Prostate gland (tissue), 2 donors: ENCODE results near the gene GNB1. TPM values are rescaled to one million over a fixed set of nuclear protein-coding genes. Genes with fewer than 3 reads are reported as not detected.

Experiments
- DNase-seq: peaks from one replicate; pipeline ENCODE4 v3.0.0-alpha.2; 2019; ENCODE audit warnings: low spot score
- H3K27ac ChIP-seq, 2 donors: fragments of 200-600 bp; sonication (generic); 2 replicates each; pipeline ENCODE4 v1.5.1; 2017 to 2019
- H3K27me3 ChIP-seq: fragments of 200-600 bp; sonication (generic); replicated peaks from 2 replicates; pipeline ENCODE4 v1.5.1; 2019; ENCODE audit not compliant: insufficient read depth
- H3K36me3 ChIP-seq, 2 donors: fragments of 200-600 bp; sonication (generic); 1 replicate in 1 of 2; 2 replicates in 1 of 2; pipeline versions ENCODE4 v1.5.1 to v1.8.1; 2017 to 2019
- H3K4me1 ChIP-seq: fragments of 200-600 bp; sonication (generic); replicated peaks from 2 replicates; pipeline ENCODE4 v1.5.1; 2019
- H3K4me3 ChIP-seq, 2 donors: fragments of 200-600 bp; sonication (generic); 2 replicates each; pipeline ENCODE4 v1.5.1; 2017 to 2019
- H3K9me3 ChIP-seq: fragments of 200-600 bp; sonication (generic); 2 replicates; pipeline ENCODE4 v1.5.1; 2017
- CTCF ChIP-seq, 4 experiments: fragments of 200-600 bp in 2 of 4; fragments of 450-650 bp in 2 of 4; sonication (generic) in 2 of 4; IDR thresholded peaks; 1 replicate in 3 of 4; 2 replicates in 1 of 4; pipeline ENCODE4 v1.5.1; 2016 to 2019; ENCODE audit warnings: antibody characterized with exemption in 4 of 4, mild to moderate bottlenecking in 2 of 4, moderate library complexity in 2 of 4
- POLR2A ChIP-seq: fragments of 450-650 bp; IDR thresholded peaks from one replicate; pipeline ENCODE4 v1.6.1; 2016; ENCODE audit warnings: antibody characterized with exemption, mild to moderate bottlenecking
- POLR2AphosphoS5 ChIP-seq: sonication (generic); formaldehyde crosslinking; IDR thresholded peaks from one replicate; pipeline ENCODE4 v1.6.1; 2017; ENCODE audit warnings: antibody characterized with exemption
- WGBS: methylation state at CpG from one replicate; pipeline ENCODE4 v1.1.5; 2018; 5-methylcytosine and 5-hydroxymethylcytosine counted together
- intact Hi-C: fragments of 100-400 bp; cut with DNase I; formaldehyde crosslinking; loops from one replicate; pipeline ENCODE4 v1.14.2; 2022
- total RNA-seq, 2 donors: library from RNA; depleted of rRNA; stranded (reverse); fragments of >200 nt; gene quantifications; one replicate each; pipeline ENCODE4 v1.1.0, GENCODE V29; 2016

Gene GNB1
- total RNA-seq, 2 donors from 2014 or later = 163 to 233 TPM

DNA sequence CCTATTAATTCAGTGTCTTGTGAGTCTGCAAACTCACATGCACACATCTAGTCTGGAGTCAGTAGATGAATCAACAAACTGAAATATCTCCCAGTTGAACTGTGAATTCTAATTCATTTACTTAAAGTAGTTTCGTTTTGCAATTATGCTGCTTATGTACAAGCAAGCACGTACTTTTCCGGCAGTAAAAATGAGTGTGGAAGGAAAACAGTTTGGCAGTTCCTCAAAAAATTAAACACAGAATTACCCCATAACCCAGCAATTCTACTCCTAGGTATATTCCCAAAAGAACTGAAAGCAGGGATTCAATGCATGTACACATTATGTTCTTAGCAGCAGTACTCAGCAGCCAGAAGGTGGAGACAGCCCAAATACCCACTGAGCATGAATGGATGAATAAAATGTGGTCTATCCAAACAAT lies 49.3 kb downstream of the GNB1 start:
- Histone ChIP-seq H3K4me3 (no peak overlapping the region), H3K27ac (peak overlapping the region; percentile 41 to 42)

GRCh38 chr1:1839311-1839965 lies 51.4 kb downstream of the GNB1 start:
- no peak for DNase-seq
- WGBS = 91% methylated on average over 10 of the region's 10 CpGs
- H3K9me3 ChIP-seq = no peaks in the 10 kb centered on the region
- intact Hi-C loops = no loop called here
- no peak overlapping the region for H3K4me3 ChIP-seq
- no peaks in the 10 kb centered on the region for H3K27me3 ChIP-seq
- TF ChIP-seq POLR2AphosphoS5 = no peak
- no peak for TF ChIP-seq POLR2A
- TF ChIP-seq CTCF (IDR thresholded peaks at IDR 0.05) = no peak
- peaks cover 5% of the 10 kb centered on the region for H3K4me1 ChIP-seq
- H3K36me3 ChIP-seq = no peaks in the 10 kb centered on the region
- H3K27ac ChIP-seq = no peak overlapping the region

More for the DNA sequence above, 49.3 kb downstream of the GNB1 start:
- 7% methylated on average over 3 of the region's 3 CpGs for WGBS
- Histone ChIP-seq H3K9me3 (no peaks in the 10 kb centered on the region), H3K36me3 (no peaks in the 10 kb centered on the region), H3K27me3 (no peaks in the 10 kb centered on the region), H3K4me1 (peaks cover 5% of the 10 kb centered on the region)
- TF ChIP-seq POLR2A (no peak), POLR2AphosphoS5 (peak; percentile 38), CTCF (IDR thresholded peaks at IDR 0.05) (peak in 1 of 4 experiments; percentile 7)
- no peak for DNase-seq
- intact Hi-C loops = no loop called here

- 98% methylated on average over 8 of the region's 8 CpGs for WGBS
- DNase-seq = no peak
- Histone ChIP-seq H3K36me3 (no peaks in the 10 kb centered on the region), H3K4me1 (peaks cover 17% of the 10 kb centered on the region), H3K27me3 (no peaks in the 10 kb centered on the region), H3K9me3 (no peaks in the 10 kb centered on the region), H3K27ac (no peak overlapping the region), H3K4me3 (no peak overlapping the region)
- TF ChIP-seq POLR2A (no peak), CTCF (IDR thresholded peaks at IDR 0.05) (no peak), POLR2AphosphoS5 (no peak)
- intact Hi-C loops = no loop called here
Observed at GRCh38 chr1:1836119-1836518, 54.8 kb downstream of the GNB1 start.

GRCh38 chr1:1835546-1835945 lies 55.3 kb downstream of the GNB1 start:
- peak; percentile 81 for TF ChIP-seq POLR2AphosphoS5
- no peak for TF ChIP-seq CTCF (IDR thresholded peaks at IDR 0.05)
- no peaks in the 10 kb centered on the region for H3K9me3 ChIP-seq
- WGBS = 45% methylated on average over 3 of the region's 3 CpGs
- peaks cover 15% of the 10 kb centered on the region for H3K4me1 ChIP-seq
- intact Hi-C loops = no loop called here
- H3K27ac ChIP-seq = no peak overlapping the region
- no peaks in the 10 kb centered on the region for H3K36me3 ChIP-seq
- DNase-seq = peak; percentile 70
- H3K27me3 ChIP-seq = no peaks in the 10 kb centered on the region
- H3K4me3 ChIP-seq = no peak overlapping the region

DNA sequence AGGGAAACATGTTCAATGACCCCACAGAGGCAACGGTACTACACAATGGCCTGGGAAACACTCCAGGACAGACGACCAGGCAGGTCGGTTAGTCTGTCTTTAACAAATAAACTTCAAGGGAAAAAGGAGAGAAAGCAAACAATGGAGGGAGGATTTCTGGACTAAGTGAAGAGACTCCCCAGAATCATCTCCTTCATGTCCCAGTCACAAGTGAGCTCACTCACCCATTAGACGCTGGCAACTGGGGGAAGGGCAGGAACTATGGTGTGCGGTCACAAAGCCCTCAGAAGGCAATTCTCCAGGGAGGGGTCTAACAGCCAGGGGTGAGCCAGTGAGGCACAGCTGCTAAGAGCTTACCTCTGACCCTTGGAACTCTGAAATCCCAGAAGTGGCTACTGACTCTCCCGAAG lies 57.0 kb downstream of the GNB1 start:
- no peaks in the 10 kb centered on the region for H3K27me3 ChIP-seq
- TF ChIP-seq POLR2A (no peak), CTCF (IDR thresholded peaks at IDR 0.05) (no peak), POLR2AphosphoS5 (no peak)
- H3K36me3 ChIP-seq = no peaks in the 10 kb centered on the region
- no peak for DNase-seq
- H3K27ac ChIP-seq = peak overlapping the region; percentile 29 to 35
- no peak overlapping the region for H3K4me3 ChIP-seq
- H3K9me3 ChIP-seq = no peaks in the 10 kb centered on the region
- H3K4me1 ChIP-seq = peaks cover 12% of the 10 kb centered on the region
- intact Hi-C loops = no loop called here
- WGBS = 36% methylated on average over 6 of the region's 6 CpGs
